Fibroblast of peridontal ligament (primary cell): ENCODE results near the gene DDHD1.

Experiments used
- DNase-seq: peaks from one replicate; pipeline ENCODE4 v3.0.0-alpha.2; 2010; ENCODE audit errors: extremely low read depth

DDHD1 gene

DNA sequence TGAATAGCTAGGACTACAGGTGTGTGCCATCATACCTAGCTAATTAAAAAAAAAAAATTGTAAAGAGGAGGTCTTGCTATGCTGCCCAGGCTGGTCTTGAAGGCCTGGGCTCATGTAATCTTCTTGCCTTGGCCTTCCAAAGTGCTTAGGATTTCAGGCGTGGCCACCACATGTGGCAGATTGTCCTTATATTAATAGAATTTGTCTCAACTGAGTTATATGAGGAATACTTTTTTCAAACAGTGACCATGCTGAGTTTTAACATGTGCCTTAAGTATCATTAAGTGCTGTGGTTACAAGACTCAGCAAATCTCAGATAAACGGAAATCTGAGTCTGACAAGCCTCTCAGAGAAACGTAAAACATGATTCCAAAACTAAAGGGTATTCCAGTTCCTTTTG, 119.1 kb downstream of the DDHD1 start:
- DNase-seq, result no peak

DNA sequence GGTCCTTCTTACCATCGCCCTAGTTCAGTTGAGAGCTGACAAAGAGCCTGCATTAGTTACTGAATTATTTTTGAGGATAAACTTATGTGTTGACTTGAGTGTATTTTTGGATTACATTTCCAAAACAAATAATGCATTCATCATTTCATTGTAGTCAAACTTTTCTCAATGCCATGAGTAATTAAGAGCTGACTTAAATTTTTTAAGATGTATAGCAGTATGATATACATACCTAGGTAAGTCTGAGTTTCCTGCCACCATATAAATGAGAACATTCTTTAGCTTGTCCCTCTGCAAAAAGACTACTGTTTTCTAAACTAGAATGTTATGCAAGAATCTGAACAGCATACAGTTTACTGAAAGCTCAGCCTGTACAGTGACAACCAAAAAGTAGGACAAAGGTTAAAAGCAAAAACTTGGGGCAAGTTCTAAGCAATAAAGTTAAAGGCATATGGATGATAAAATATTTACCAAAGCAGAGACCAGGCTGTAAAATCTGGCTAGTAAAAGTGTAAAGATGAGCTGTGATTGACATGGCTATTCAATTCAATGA, 120.2 kb downstream of the DDHD1 start:
- DNase-seq, result no peak

DNA sequence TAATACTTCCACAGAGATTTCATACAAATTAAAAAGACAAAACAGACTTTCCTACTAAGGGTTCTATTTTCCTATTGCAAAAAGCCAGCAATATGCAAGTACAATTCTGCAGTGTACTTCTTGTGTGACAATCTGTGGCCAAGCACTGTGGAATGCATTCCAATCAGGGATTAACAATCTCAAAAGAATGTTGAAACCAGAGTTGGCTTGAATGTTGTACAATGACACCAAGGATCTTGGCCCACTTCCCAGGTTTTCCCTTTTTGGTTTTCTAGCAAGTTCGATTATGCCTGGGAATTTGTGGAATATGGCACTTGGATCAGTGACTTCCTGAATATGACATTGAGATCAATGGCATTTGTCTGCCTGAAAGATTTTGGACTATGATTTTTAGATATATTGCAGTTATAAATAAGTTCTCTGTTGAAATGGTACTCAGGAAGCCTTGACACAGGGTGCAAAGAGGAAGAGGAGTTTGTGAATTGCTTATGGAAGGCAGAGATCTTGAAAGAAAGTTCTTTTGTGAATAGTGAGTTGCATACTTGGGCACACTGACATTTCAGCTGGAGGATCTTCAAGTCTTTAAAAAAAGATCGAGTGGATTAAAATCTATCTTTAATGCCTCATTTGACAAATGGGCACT, 120.8 kb downstream of the DDHD1 start:
- DNase-seq, result peak; percentile 96

- DNase-seq, result no peak
Observed at GRCh38 chr14:53027562-53027961, 125.6 kb downstream of the DDHD1 start.

DNA sequence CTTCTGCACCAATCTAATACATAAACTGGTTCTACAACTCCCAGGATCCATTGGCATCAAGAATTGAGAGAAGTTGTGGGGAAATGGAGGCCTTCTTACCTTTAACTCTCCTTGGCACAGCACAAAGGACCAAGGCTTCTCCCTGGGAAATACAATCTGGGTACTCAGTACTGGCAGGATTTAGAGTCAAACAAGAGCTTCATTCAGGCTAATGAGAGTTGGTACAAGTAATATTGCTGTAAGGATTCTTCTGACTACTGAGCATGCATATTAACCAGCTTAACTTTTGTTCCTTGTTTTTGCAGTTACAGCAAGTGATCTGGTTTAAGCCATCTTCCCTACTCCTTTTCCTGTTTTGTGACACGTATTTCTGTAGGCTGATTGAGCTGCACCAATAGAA, 126.1 kb downstream of the DDHD1 start:
- no peak for DNase-seq

GRCh38 chr14:53023325-53023724, 129.8 kb downstream of the DDHD1 start:
- no peak for DNase-seq

DNA sequence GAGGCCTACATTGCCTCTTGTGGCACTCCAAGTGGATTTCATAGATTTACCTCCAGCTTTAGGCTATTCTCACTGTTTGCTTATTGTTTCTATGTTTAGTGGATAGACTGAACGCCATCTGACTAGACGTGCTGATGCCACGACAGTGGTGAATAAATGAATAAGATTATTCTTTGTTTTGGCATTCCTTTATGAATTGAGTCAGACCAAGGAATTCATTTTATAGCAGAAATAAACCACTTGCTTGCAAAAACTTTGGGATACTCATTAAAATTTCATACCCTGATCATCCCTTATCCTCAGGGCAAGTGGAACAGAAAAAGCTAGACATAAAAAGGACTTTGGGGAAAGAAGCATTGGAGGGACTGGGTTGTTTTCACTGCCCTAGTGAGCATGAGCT, 130.5 kb downstream of the DDHD1 start:
- no peak for DNase-seq

- no peak for DNase-seq
Observed at GRCh38 chr14:53020193-53020932, 132.8 kb downstream of the DDHD1 start.

DNA sequence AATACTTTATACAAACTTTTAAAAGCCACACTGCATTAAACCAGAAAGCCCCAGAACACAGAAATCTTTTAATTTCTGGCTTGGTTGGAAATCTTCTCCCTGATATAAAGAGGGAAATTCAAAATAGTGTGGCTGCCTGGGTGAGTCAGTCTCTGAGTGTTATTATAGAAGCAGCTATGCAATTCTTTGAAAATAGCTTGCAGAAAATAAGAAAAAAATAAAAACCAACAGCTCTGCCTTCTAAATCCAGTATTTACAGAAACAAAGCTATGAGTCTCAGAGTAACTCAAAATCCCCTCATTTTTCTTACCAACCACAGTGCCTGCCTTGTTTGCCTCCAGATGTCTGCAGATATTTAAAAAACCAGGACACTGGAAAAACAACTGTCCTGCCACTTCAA, 133.7 kb downstream of the DDHD1 start:
- peak; percentile 66 for DNase-seq

- no peak for DNase-seq
Observed at GRCh38 chr14:53017837-53018236, 135.3 kb downstream of the DDHD1 start.

DNA sequence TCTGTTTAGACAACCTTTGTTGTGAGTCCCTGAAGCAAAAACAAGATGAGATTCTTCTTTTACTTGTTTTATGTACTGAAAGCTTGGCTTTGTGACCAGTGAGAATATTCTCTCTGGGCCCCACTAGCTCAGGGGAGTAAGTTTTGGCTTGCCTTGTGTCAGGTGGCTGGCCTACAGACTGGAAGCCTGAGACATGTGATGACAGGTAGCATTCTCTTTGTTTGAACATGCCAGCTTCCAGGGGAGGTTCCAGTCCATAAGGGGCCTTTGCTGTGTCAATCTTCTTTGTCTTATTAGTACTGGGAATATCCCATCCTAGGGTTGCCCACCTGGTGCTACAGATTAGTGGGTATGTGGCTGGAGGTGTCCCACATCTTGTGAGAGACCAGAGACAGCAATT, 136.2 kb downstream of the DDHD1 start:
- DNase-seq, result no peak

DNA sequence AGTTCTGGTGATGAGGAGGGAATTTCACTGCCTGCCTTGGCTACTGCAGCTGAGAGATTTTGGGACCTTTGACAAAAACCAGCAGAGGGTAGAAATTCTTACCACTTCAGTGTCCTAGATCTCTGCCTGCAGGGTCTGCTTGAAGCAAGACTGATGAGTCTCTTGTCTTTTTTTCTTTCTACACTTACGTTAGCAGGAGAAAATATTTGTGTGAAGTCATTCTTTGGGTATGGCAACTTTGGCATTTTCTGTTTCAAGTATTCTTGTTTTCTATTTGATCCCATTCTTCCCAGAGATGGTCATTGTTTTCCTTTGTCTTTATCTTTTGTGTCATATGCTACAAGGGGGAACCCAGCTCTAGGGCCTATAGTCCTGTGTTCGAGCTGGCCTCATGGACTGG, 136.6 kb downstream of the DDHD1 start:
- peak; percentile 44 for DNase-seq

DNA sequence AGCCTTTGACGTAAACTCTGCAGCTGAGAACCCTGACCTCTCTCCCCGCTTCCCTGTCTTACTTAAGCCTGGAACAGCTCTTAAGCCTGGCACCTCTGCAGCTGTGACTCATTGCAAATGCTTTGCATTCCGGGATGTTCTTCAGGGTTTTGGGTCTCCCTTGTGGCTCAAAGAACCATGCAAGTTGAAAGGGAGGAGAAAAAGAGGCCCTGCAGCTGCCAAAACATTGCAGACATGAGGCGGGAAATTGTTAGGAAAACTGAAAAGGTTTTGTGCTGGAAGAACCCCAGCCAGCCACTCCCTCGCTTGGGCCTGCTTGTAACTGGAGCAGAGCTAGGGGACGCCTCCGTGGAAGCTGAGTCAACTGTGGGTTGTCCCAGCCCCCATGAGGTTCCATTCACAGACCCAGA, 142.1 kb downstream of the DDHD1 start:
- DNase-seq, result peak; percentile 100

DNA sequence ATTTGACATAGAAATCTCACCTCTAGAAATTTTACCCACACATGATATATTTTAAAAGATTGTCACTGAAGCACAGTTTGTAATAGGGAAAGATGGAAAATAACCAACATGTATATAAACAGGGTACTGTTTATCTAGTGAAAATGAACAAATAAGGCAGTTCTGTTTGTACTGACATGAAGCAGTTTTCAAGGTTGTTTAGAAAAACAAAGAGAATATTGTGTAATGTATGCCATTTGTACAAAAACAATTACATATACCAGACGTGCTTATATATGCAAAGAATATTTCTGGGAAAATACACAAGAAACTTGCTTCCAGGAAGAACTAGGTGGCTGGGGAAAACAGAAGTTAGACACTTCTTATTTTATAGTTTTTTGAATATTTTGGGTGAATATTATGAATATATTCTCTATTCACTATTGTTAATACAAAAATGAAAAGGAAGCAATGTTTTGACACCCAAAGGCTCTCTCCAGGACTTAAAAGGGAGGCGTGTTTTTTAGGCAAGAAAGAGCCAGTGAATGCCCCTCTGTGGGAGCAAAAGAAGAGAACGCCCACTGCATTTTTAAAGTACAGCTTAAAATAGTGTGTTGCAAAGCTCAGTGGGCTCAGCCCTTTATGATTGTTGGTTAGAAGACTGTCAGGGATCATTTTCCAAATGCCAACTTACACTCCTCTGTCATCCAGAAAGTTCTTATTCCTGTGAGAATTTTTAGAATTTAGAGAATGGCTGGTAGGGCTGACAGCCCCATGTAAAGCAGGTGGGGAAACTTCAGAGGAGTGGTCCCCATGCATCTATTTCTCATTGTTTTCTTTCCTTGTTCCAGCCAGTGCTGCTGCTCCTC, 142.7 kb downstream of the DDHD1 start:
- DNase-seq, result no peak

GRCh38 chr14:53006931-53007562, 146.1 kb downstream of the DDHD1 start:
- DNase-seq, result no peak

DNA sequence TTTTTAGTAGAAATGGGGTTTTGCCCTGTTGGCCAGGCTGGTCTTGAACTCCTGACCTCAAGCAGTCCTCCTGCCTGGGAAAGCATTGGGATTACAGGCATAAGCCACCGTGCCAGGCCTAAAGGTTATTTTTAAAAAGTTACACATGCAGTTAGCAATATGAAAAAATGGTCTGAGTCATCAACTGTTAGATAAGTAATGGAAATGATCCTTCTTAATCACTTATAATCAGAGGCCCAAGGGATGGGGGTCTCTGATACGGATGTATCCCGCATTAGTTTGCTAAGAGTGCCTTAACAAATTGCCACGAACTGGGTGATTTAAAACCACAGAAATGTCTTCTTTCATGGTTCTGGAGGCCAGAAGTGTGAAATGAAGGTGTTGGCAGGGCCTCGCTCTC, 148.1 kb downstream of the DDHD1 start:
- DNase-seq, result peak; percentile 19

- DNase-seq, result no peak
Observed at GRCh38 chr14:53003776-53004175, 149.3 kb downstream of the DDHD1 start.

GRCh38 chr14:53002576-53002975, 150.5 kb downstream of the DDHD1 start:
- DNase-seq, result peak; percentile 51

GRCh38 chr14:53001787-53002378, 151.2 kb downstream of the DDHD1 start:
- DNase-seq, result no peak

- DNase-seq, result peak; percentile 98
Observed at GRCh38 chr14:52998376-52999015, 154.6 kb downstream of the DDHD1 start.

DNA sequence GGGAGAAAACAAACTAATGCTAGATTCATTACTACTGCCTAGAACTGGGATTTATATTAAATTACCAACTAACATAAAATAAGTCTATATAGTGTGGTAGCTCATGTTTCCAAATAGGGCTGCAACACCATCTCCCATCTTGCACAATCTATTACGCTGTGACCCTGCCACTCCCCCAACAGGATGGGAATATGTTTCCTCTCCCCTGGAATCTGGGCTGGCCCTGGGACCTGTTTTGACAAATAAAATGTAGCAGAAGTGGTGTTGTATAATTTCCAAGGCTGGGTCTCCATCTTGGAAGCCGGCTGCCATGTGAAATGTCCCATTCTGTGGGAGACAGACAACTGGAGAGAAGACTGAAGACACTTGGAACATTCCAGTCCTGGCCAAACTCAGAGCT, 156.6 kb downstream of the DDHD1 start:
- no peak for DNase-seq
